ENCODE results near the gene MEG3. TPM values are rescaled to one million over a fixed set of nuclear protein-coding genes. Genes with fewer than 3 reads are reported as not detected.

MEG3 gene
- total and polyA plus RNA-seq, 2 donors (not counting 3 experiments of a cell fraction or from before 2014, with no cell fraction given), result 378 to 508 TPM

DNA sequence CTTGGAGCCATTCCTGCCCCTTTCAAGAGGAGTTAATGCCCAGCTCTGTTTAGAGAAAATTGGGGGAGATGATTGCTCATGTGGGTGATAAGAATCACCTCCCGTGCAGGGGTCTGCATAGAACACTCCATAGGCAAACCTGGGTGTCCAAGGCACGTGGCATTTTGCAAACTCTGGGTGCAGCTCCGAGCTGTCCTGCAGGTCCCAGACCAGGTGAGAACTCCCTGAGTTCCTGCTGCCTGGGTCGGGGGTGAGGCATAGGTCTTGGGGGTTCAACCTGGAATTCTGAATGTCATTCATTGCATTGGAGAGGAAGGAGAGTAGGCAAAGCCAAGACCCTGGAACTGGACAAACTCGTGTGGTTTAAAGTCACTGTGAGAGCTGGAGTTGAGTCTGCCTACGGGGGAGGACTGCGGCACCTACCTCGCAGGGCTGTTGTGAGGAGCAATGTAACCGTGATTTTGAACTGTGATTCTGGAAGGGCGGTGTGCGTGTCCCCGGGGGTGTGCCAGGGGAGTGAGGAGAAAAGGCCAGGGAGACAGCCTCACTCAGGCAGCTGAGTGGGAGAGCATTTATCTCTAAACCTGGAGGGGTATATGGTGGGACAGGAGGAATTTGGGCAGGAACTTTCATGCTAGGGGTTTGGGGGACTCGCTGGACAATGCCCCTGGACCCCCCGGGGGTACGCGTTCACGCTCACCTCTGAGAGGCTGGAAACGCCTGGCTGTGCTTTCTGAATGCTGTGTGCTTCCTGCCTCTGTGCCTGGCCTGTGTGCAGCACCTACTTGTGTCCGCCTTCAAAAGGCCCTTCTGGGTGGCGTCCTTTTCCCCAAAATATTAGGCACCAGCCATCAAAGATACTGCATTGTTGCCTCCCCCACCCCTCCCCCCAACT is 30.4 kb downstream of the MEG3 start:
- no TSS peak for BruUV-seq (replicated peaks)
- intact Hi-C loops (cut with micrococcal nuclease) (no loop called here), dilution Hi-C loops (cut with MboI; ENCODE audit: extremely low pct_ligation_motif_present, low sequenced_read_pairs) (no loop called here)
- POLR2A ChIA-PET, result no interaction called here
- CTCF ChIA-PET, result interaction anchor here (2.2 kb wide), 1 partner anchor 378 kb away, joined by 12 read pairs; no protein-coding TSS in a partner anchor
- Histone ChIP-seq H3K27ac (ENCODE audit: insufficient read depth, low read depth, low read length) (no peak overlapping the region), H3K79me2 (ENCODE audit: control insufficient read depth, insufficient read depth, low read length) (peaks cover 3% of the 10 kb centered on the region), H3K36me3 (ENCODE audit: control insufficient read depth in 2 of 2, extremely low read depth in 1 of 2, insufficient read depth in 2 of 2, low read length in 2 of 2) (peaks cover 0 to 9% of the 10 kb centered on the region in 2 experiments), H3K9ac (replicated peaks; ENCODE audit: extremely low read depth, insufficient read depth, low read length) (no peak overlapping the region), H3K27me3 (ENCODE audit: control insufficient read depth in 2 of 2, insufficient read depth in 2 of 2, low read length in 2 of 2) (no peaks in the 10 kb centered on the region), H3K4me3 (replicated peaks in 1 of 3; ENCODE audit: insufficient read depth in 1 of 3, low read depth in 1 of 3, low read length in 3 of 3) (no peak overlapping the region), H3K4me2 (ENCODE audit: insufficient read depth, low read length) (no peak overlapping the region), H3K4me1 (ENCODE audit: control insufficient read depth, extremely low read depth, insufficient read depth, low read length) (no peaks in the 10 kb centered on the region), H3K9me1 (replicated peaks; ENCODE audit: control insufficient read depth, extremely low read depth, insufficient read depth, low read length) (no peaks in the 10 kb centered on the region), H2AFZ (ENCODE audit: low read depth, low read length) (no peak overlapping the region), H3K9me3 (replicated peaks; ENCODE audit: control insufficient read depth, insufficient read depth, low read length) (no peaks in the 10 kb centered on the region), H4K20me1 (replicated peaks; ENCODE audit: control insufficient read depth, extremely low read depth, insufficient read depth, low read length) (no peaks in the 10 kb centered on the region)
- FAIRE-seq (no peak), DNase-seq (ENCODE audit: low read depth, low spot score) (no peak)
- TF ChIP-seq POLR2AphosphoS5 (IDR thresholded peaks at IDR 0.05; ENCODE audit: insufficient read depth, low read depth, low read length) (no peak), POLR2A (IDR thresholded peaks at IDR 0.05; ENCODE audit: low read depth, low read length) (no peak), MYC (IDR thresholded peaks at IDR 0.05; ENCODE audit: low read depth, low read length) (no peak), FOS (IDR thresholded peaks at IDR 0.05; ENCODE audit: borderline replicate concordance, insufficient read depth, low read length) (no peak), GATA2 (IDR thresholded peaks at IDR 0.05; ENCODE audit: insufficient read depth, insufficient read length, low read depth, low read length) (no peak), EZH2 (IDR thresholded peaks at IDR 0.05; ENCODE audit: borderline replicate concordance, low read depth, low read length, severe bottlenecking) (no peak), JUN (IDR thresholded peaks at IDR 0.05; ENCODE audit: borderline replicate concordance, insufficient read depth, insufficient read length, low read depth) (no peak)
- TF ChIP-seq, protein P1, sequence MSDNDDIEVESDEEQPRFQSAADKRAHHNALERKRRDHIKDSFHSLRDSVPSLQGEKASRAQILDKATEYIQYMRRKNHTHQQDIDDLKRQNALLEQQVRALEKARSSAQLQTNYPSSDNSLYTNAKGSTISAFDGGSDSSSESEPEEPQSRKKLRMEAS (IDR thresholded peaks at IDR 0.05; ENCODE audit: insufficient read depth, insufficient read length), result no peak
- TF ChIP-seq, protein P2, sequence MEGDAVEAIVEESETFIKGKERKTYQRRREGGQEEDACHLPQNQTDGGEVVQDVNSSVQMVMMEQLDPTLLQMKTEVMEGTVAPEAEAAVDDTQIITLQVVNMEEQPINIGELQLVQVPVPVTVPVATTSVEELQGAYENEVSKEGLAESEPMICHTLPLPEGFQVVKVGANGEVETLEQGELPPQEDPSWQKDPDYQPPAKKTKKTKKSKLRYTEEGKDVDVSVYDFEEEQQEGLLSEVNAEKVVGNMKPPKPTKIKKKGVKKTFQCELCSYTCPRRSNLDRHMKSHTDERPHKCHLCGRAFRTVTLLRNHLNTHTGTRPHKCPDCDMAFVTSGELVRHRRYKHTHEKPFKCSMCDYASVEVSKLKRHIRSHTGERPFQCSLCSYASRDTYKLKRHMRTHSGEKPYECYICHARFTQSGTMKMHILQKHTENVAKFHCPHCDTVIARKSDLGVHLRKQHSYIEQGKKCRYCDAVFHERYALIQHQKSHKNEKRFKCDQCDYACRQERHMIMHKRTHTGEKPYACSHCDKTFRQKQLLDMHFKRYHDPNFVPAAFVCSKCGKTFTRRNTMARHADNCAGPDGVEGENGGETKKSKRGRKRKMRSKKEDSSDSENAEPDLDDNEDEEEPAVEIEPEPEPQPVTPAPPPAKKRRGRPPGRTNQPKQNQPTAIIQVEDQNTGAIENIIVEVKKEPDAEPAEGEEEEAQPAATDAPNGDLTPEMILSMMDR (IDR thresholded peaks at IDR 0.05; ENCODE audit: extremely low read depth in 1 of 2, insufficient read depth in 1 of 2, low read depth in 1 of 2, low read length in 2 of 2), result no peak
